Measurements from ENCODE around the gene UBE2J2. TPM values are rescaled to one million over a fixed set of nuclear protein-coding genes. Genes with fewer than 3 reads are reported as not detected.

The UBE2J2 gene
- total and polyA plus RNA-seq, 2 of the 13 experiments (the other 11 are each of a cell fraction or from before 2014, with no cell fraction given), result 25.4 to 29.4 TPM

- TF ChIP-seq FOXO4 (CRISPR knock-in tag; conservative IDR thresholded peaks at IDR 0.05) (no peak), KDM2A (CRISPR knock-in tag; IDR thresholded peaks at IDR 0.05; ENCODE audit: borderline replicate concordance, low read depth) (peak; percentile 60; the same call in 1 of the 2 replicates), DDIT3 (CRISPR knock-in tag; IDR thresholded peaks at IDR 0.05) (no peak), DPF2 (CRISPR knock-in tag; IDR thresholded peaks at IDR 0.05; ENCODE audit: borderline replicate concordance, low read depth) (peak; percentile 33; the same call in 1 of the 2 replicates), IKZF1 (IDR thresholded peaks at IDR 0.05) (no peak), ZNF430 (CRISPR knock-in tag; IDR thresholded peaks at IDR 0.05) (no peak), ZFP36 (IDR thresholded peaks at IDR 0.05; ENCODE audit: borderline replicate concordance, low read depth, low read length, partially characterized antibody) (no peak), RFX3 (CRISPR knock-in tag; IDR thresholded peaks at IDR 0.05) (no peak), ZBTB49 (CRISPR knock-in tag; IDR thresholded peaks at IDR 0.05; ENCODE audit: borderline replicate concordance) (no peak), PRDM10 (CRISPR knock-in tag; IDR thresholded peaks at IDR 0.05; ENCODE audit: low read depth) (no peak), NR2F6 (IDR thresholded peaks at IDR 0.05) (no peak), NR2F6 (CRISPR knock-in tag; IDR thresholded peaks at IDR 0.05) (0 out of 2 replicates have a peak, but pooled peaks have one; percentile 45), ZNF800 (CRISPR knock-in tag; IDR thresholded peaks at IDR 0.05) (no peak), LBX2 (CRISPR knock-in tag; IDR thresholded peaks at IDR 0.05; ENCODE audit: borderline replicate concordance) (no peak), ZNF598 (CRISPR knock-in tag; IDR thresholded peaks at IDR 0.05; ENCODE audit: borderline replicate concordance) (0 out of 2 replicates have a peak, but pooled peaks have one; percentile 68), ZNF512 (CRISPR knock-in tag; IDR thresholded peaks at IDR 0.05) (no peak), BCL6 (CRISPR knock-in tag; IDR thresholded peaks at IDR 0.05) (0 out of 2 replicates have a peak, but pooled peaks have one; percentile 15)
Observed at GRCh38 chr1:1306661-1307260, 33.1 kb upstream of the UBE2J2 start (continued).

All from HepG2 (cell line).